Skeletal muscle satellite cell (primary cell): ENCODE measurements around the gene EXOC4.

Experiments
- H3K27me3 ChIP-seq: 2 replicates; pipeline ENCODE4 v1.7.0; 2013; ENCODE audit warnings: low read length; ENCODE audit not compliant: control insufficient read depth, insufficient read depth
- H3K36me3 ChIP-seq: 2 replicates; pipeline ENCODE4 v1.7.0; 2013; ENCODE audit warnings: mild to moderate bottlenecking, control low read depth, low read length; ENCODE audit not compliant: insufficient read depth
- H3K4me1 ChIP-seq: 2 replicates; pipeline ENCODE4 v1.7.0; 2013; ENCODE audit warnings: low read length; ENCODE audit not compliant: control insufficient read depth, insufficient read depth
- H3K4me2 ChIP-seq: 2 replicates; pipeline ENCODE4 v1.7.0; 2013; ENCODE audit warnings: mild to moderate bottlenecking, low read length
- H3K4me3 ChIP-seq: 2 replicates; pipeline ENCODE4 v1.7.0; 2013; ENCODE audit warnings: low read length
- H3K9ac ChIP-seq: 2 replicates; pipeline ENCODE4 v1.7.0; 2013; ENCODE audit warnings: mild to moderate bottlenecking, low read depth, low read length, moderate library complexity
- H3K9me3 ChIP-seq: replicated peaks from 2 replicates; pipeline ENCODE4 v1.7.0; 2013; ENCODE audit warnings: mild to moderate bottlenecking, control low read depth, low read length

EXOC4 gene

DNA sequence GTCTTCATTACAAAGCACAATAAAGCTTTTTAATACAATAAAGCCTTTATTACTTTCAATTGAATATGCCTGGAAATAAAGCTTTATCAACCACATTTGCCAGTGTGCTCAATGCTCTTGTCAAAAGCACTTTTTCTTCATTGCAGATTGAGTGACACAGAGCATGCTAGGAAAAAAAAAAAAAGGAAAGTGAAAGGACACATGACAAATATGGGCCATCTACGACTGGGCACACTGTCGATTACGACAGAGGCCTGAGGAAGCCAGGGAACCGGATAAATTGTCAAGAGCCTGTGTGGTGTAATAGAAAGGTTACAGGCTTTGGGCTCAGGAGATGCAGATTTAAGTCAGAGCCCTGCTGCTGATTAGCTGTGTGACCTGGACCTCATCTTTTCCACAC is 789.4 kb downstream of the EXOC4 start:
- Histone ChIP-seq H3K27me3 (no peaks in the 10 kb centered on the region), H3K36me3 (no peaks in the 10 kb centered on the region), H3K4me2 (no peak overlapping the region), H3K4me3 (no peak overlapping the region), H3K9ac (no peak overlapping the region), H3K4me1 (no peaks in the 10 kb centered on the region), H3K9me3 (no peaks in the 10 kb centered on the region)

DNA sequence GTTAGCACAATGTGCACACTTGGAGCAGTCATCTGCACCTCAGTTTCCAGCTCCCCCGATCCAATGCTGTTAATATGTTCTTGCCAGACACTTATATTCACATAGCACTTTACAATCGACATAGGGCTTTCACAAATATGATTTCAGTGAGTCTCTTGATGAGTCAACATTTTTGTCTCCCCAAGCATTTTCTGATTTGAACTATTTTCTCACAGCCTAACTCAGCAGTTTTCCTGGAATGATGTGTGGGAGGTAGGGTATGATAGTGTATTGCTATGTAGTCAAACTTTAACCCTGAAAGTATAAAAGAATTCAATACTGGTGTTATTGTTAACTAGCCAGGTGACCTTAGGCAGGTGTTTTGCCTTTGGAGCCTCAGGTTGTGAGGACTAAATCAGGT is 791.8 kb downstream of the EXOC4 start:
- Histone ChIP-seq H3K4me3 (no peak overlapping the region), H3K4me1 (no peaks in the 10 kb centered on the region), H3K27me3 (no peaks in the 10 kb centered on the region), H3K9ac (no peak overlapping the region), H3K4me2 (no peak overlapping the region), H3K9me3 (no peaks in the 10 kb centered on the region), H3K36me3 (no peaks in the 10 kb centered on the region)

- H3K27me3 ChIP-seq, result no peaks in the 10 kb centered on the region
- H3K4me2 ChIP-seq, result no peak overlapping the region
- H3K9ac ChIP-seq, result no peak overlapping the region
- no peak overlapping the region for H3K4me3 ChIP-seq
- H3K36me3 ChIP-seq, result no peaks in the 10 kb centered on the region
- H3K4me1 ChIP-seq, result no peaks in the 10 kb centered on the region
- H3K9me3 ChIP-seq, result no peaks in the 10 kb centered on the region
Measured at GRCh38 chr7:134045716-134046115, 792.8 kb downstream of the EXOC4 start.

DNA sequence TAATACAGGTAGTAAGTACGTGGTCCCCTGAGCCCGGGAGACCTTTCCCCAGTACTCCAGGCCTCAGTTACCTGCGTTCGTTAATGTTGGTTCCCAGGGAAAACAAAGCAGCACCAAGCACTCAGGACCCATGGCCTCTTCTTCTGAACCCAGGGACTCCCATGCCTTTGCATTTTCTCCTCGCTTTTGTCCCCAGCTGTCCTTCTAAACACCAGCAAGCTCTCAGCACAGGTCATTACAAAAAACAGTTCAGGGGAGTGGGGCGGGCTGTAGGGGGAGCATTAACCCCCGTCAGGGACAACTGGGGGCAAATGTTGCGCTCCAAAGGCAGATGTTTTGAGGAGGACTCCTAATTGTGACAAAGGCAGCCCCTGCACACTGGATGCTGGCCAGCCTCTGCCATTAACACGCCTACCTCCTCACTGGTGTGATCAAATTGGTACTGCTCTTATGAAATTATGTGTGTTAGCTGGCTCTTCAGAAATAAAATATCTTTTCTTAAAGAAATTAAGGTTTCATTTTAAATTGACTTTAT is 793.8 kb downstream of the EXOC4 start:
- H3K4me3 ChIP-seq, result no peak overlapping the region
- H3K4me1 ChIP-seq, result no peaks in the 10 kb centered on the region
- no peaks in the 10 kb centered on the region for H3K27me3 ChIP-seq
- H3K36me3 ChIP-seq, result no peaks in the 10 kb centered on the region
- no peaks in the 10 kb centered on the region for H3K9me3 ChIP-seq
- H3K9ac ChIP-seq, result no peak overlapping the region
- H3K4me2 ChIP-seq, result no peak overlapping the region

GRCh38 chr7:134047675-134048074 is 794.8 kb downstream of the EXOC4 start:
- H3K27me3 ChIP-seq, result no peaks in the 10 kb centered on the region
- H3K9me3 ChIP-seq, result no peaks in the 10 kb centered on the region
- no peak overlapping the region for H3K9ac ChIP-seq
- no peak overlapping the region for H3K4me2 ChIP-seq
- H3K4me3 ChIP-seq, result no peak overlapping the region
- H3K36me3 ChIP-seq, result no peaks in the 10 kb centered on the region
- no peaks in the 10 kb centered on the region for H3K4me1 ChIP-seq

DNA sequence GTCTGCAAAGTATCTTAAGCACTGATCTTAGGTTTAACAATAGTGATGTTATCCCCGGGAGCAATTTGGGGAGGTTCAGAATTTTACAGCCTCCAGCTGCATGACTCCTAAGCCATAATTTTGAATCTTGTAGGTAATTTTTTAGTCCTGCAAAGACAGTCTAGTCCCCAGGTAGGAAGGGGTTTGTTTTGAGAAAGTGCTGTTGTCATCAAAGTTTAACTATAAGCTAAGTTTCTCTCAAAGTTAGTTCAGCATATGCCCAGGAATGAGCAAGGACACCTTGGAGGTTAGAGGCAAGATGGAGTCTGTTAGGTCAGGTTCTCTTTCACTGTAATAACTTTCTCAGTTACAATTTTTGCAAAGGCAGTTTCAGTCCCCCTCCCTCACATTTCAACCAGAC is 795.3 kb downstream of the EXOC4 start:
- Histone ChIP-seq H3K4me3 (no peak overlapping the region), H3K4me2 (no peak overlapping the region), H3K9ac (no peak overlapping the region), H3K27me3 (no peaks in the 10 kb centered on the region), H3K9me3 (no peaks in the 10 kb centered on the region), H3K4me1 (no peaks in the 10 kb centered on the region), H3K36me3 (no peaks in the 10 kb centered on the region)

DNA sequence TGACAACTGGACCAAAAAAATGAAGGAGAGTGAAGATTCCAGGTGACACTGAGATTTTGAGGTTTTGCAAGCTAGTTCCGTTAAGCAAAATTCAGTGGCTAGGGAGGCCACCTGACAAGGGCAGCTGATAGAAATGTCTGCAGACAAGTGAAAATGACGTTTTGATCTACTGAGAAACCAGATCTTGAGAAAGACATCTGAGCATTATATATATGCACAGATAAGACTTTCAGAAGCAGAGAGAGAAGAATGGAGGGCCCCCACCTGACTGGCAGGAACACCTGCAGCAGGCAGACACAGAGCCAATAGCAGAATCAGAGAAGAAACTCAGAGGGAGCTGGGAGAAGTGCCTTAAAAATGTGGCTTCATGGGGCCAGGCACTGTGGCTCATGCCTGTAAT is 798.1 kb downstream of the EXOC4 start:
- Histone ChIP-seq H3K4me1 (no peaks in the 10 kb centered on the region), H3K4me2 (no peak overlapping the region), H3K36me3 (no peaks in the 10 kb centered on the region), H3K27me3 (no peaks in the 10 kb centered on the region), H3K9ac (no peak overlapping the region), H3K9me3 (no peaks in the 10 kb centered on the region), H3K4me3 (no peak overlapping the region)

DNA sequence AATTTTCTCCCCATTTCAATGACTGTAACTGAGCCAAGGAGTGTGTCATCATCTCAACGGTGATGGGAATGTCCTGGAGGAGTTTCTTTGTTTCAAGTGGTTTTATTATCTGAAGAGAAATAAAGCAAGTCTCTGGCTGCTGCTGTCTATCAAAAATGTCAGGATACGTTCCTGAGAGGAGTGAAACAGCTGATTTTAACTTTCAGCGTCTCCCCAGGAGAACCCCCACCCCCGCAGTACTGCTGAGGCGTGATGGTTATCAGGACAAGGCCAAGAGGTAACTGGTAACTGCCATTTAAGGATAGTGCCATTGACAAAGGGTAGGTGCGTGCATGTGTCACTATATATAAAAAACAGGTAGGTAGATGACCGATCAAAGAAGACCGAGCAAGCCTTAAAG is 803.9 kb downstream of the EXOC4 start:
- H3K4me1 ChIP-seq, result no peaks in the 10 kb centered on the region
- H3K36me3 ChIP-seq, result no peaks in the 10 kb centered on the region
- no peaks in the 10 kb centered on the region for H3K9me3 ChIP-seq
- no peak overlapping the region for H3K4me2 ChIP-seq
- no peak overlapping the region for H3K9ac ChIP-seq
- H3K27me3 ChIP-seq, result no peaks in the 10 kb centered on the region
- H3K4me3 ChIP-seq, result no peak overlapping the region

- no peak overlapping the region for H3K4me3 ChIP-seq
- no peaks in the 10 kb centered on the region for H3K36me3 ChIP-seq
- no peak overlapping the region for H3K9ac ChIP-seq
- no peaks in the 10 kb centered on the region for H3K9me3 ChIP-seq
- no peak overlapping the region for H3K4me2 ChIP-seq
- H3K4me1 ChIP-seq, result no peaks in the 10 kb centered on the region
- no peaks in the 10 kb centered on the region for H3K27me3 ChIP-seq
Measured at GRCh38 chr7:134058521-134058920, 805.6 kb downstream of the EXOC4 start.

- H3K4me3 ChIP-seq, result no peak overlapping the region
- no peaks in the 10 kb centered on the region for H3K4me1 ChIP-seq
- H3K9me3 ChIP-seq, result no peaks in the 10 kb centered on the region
- no peak overlapping the region for H3K9ac ChIP-seq
- no peak overlapping the region for H3K4me2 ChIP-seq
- H3K27me3 ChIP-seq, result no peaks in the 10 kb centered on the region
- H3K36me3 ChIP-seq, result no peaks in the 10 kb centered on the region
Measured at GRCh38 chr7:134058980-134059379, 806.1 kb downstream of the EXOC4 start.

DNA sequence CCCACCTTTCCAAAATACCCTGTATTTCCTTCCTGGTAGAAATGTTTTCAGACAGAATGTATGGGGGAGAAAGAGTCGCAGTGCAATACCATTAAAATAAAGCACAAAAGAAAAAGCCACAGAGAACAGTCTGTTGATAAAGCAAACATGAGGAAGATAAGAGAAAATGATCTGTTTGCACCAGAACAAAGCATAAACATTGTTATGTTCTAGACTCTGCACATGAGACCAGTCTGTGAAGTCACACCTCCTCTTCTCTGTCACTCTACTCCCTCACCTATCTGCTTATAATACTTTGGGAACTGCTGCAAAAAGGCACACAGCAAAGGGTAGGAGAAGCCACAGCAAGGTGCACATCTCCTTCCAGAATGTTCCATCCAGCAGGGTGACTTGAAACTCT is 807.0 kb downstream of the EXOC4 start:
- Histone ChIP-seq H3K4me2 (no peak overlapping the region), H3K4me1 (no peaks in the 10 kb centered on the region), H3K4me3 (no peak overlapping the region), H3K9ac (no peak overlapping the region), H3K9me3 (no peaks in the 10 kb centered on the region), H3K36me3 (no peaks in the 10 kb centered on the region), H3K27me3 (no peaks in the 10 kb centered on the region)

DNA sequence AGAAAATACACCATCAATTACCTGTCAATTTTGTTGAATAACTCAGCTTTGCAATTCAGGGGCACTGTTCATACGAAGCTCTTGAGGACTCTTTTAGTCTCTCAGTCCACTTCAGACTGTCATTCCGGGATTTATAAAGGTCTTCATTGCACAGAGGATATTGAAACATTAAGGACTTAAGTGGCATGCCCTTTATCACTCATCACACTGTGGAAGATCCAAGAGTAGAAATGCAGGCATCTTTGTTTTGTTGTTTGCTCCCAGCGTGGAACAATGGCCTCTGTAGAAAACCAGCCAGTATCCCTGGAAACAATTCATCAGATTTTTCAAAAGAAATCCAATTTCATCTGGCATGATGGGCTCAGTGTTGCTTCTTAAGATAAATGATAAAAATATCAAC is 808.0 kb downstream of the EXOC4 start:
- Histone ChIP-seq H3K36me3 (no peaks in the 10 kb centered on the region), H3K4me2 (no peak overlapping the region), H3K4me1 (no peaks in the 10 kb centered on the region), H3K4me3 (no peak overlapping the region), H3K9ac (no peak overlapping the region), H3K9me3 (no peaks in the 10 kb centered on the region), H3K27me3 (no peaks in the 10 kb centered on the region)
